GM12878 (cell line): ENCODE results near the gene CCDC88C. TPM values are rescaled to one million over a fixed set of nuclear protein-coding genes. Genes with fewer than 3 reads are reported as not detected.
A peak's percentile ranks its signal among the peaks of the same experiment; 100 is the strongest.

Experiments used
- ATAC-seq: fragments of 200-7000 bp; cut with Tn5 transposase; 3 replicates; pipeline ENCODE4 v1.9.1; 2020; ENCODE audit warnings: mild to moderate bottlenecking, moderate library complexity
- BruUV-seq: library from RNA; stranded (reverse); fragments of 400-500 nt; replicated peaks from 2 replicates; lab custom pipeline; 2021; lab: Mats Ljungman, UMichigan
- CTCF ChIA-PET: fragments of 300-600 bp; sonication (Branson Sonifier 250); formaldehyde crosslinking; extraction: SDS; loops from one replicate; lab custom pipeline; 2021; ENCODE audit warnings: inconsistent platforms; lab: Yijun Ruan, JAX
- POLR2A ChIA-PET: fragments of 350-600 bp; formaldehyde crosslinking; extraction: SDS; loops from one replicate; lab custom pipeline; 2021; ENCODE audit warnings: inconsistent platforms; lab: Charles Lee
- RAD21 ChIA-PET: fragments of 300-600 bp; sonication (Branson Sonifier 250); formaldehyde crosslinking; loops from one replicate; lab custom pipeline; 2023; ENCODE audit warnings: antibody characterized with exemption; ENCODE audit not compliant: unreplicated experiment; lab: Charles Lee
- SMC1A ChIA-PET: fragments of 300-600 bp; sonication (Branson Sonifier 250); formaldehyde crosslinking; loops from one replicate; lab custom pipeline; 2023; ENCODE audit not compliant: unreplicated experiment, uncharacterized antibody; lab: Charles Lee
- DNase-seq: peaks from one replicate; pipeline ENCODE4 v3.0.0-alpha.2; 2011; ENCODE audit warnings: low read depth, low spot score
- FAIRE-seq: peaks from 3 replicates; lab custom pipeline; 2011; peaks lifted over from hg19 to GRCh38; lab: Jason Lieb, UNC
- H2AFZ ChIP-seq: 2 replicates; pipeline ENCODE4 v1.6.0; 2011; ENCODE audit warnings: low read depth, low read length, control low read depth; ENCODE audit not compliant: control insufficient read depth
- H3K27ac ChIP-seq: 2 replicates; pipeline ENCODE4 v1.5.1; 2011; ENCODE audit warnings: control low read depth; ENCODE audit not compliant: control insufficient read depth, insufficient read depth
- H3K27me3 ChIP-seq, 2 experiments: replicated peaks in 1 of 2; 2 replicates each; pipeline versions ENCODE4 v1.6.0 to v1.6.1; 2011; ENCODE audit warnings: low read length in 1 of 2; ENCODE audit not compliant: control insufficient read depth in 2 of 2, insufficient read depth in 2 of 2
- H3K36me3 ChIP-seq, 2 experiments: 2 replicates each; pipeline ENCODE4 v1.5.1; 2011; ENCODE audit warnings: low read length in 1 of 2; ENCODE audit not compliant: control insufficient read depth in 2 of 2, insufficient read depth in 2 of 2
- H3K4me1 ChIP-seq: 2 replicates; pipeline ENCODE4 v1.6.1; 2011; ENCODE audit warnings: mild to moderate bottlenecking, low read length, moderate library complexity, mixed read lengths; ENCODE audit not compliant: control insufficient read depth, insufficient read depth
- H3K4me2 ChIP-seq: 2 replicates; pipeline ENCODE4 v1.6.0; 2011; ENCODE audit warnings: control low read depth; ENCODE audit not compliant: control insufficient read depth, insufficient read depth
- H3K4me3 ChIP-seq: fragments of 200-600 bp; sonication (generic); 2 replicates; pipeline ENCODE4 v1.5.1; 2016
- H3K79me2 ChIP-seq: 2 replicates; pipeline ENCODE4 v1.6.0; 2011; ENCODE audit warnings: low read length; ENCODE audit not compliant: control insufficient read depth, insufficient read depth
- H3K9ac ChIP-seq: 2 replicates; pipeline ENCODE4 v1.8.0; 2011; ENCODE audit warnings: low read length, control low read depth, mixed read lengths; ENCODE audit not compliant: control insufficient read depth, insufficient read depth
- H3K9me3 ChIP-seq: replicated peaks from 3 replicates; pipeline ENCODE4 v1.5.1; 2011; ENCODE audit warnings: mild to moderate bottlenecking, low read length; ENCODE audit not compliant: control insufficient read depth, insufficient read depth
- H4K20me1 ChIP-seq: 2 replicates; pipeline ENCODE4 v1.6.0; 2011; ENCODE audit not compliant: control insufficient read depth, insufficient read depth
- CHD4 ChIP-seq: fragments of 200-600 bp; sonication (generic); IDR thresholded peaks from 2 replicates; pipeline ENCODE4 v1.6.1; 2016; ENCODE audit warnings: mild to moderate bottlenecking
- CREM ChIP-seq: IDR thresholded peaks from 2 replicates; pipeline ENCODE4 v1.6.1; 2014; ENCODE audit warnings: antibody characterized with exemption, low read depth
- JUNB ChIP-seq: IDR thresholded peaks from 2 replicates; pipeline ENCODE4 v1.6.1; 2016; ENCODE audit warnings: antibody characterized with exemption, mild to moderate bottlenecking
- SPI1 ChIP-seq: IDR thresholded peaks from 2 replicates; pipeline ENCODE4 v1.6.1; 2011; ENCODE audit warnings: low read depth, mild to moderate bottlenecking, low read length, moderate library complexity, borderline replicate concordance; ENCODE audit not compliant: insufficient read depth
- TBL1XR1 ChIP-seq: IDR thresholded peaks from 2 replicates; pipeline ENCODE4 v1.6.1; 2012; ENCODE audit warnings: low read depth, low read length, improper control_type of control experiment
- WGBS: methylation state at CpG from one replicate; pipeline ENCODE4 v1.1.6; 2016; ENCODE audit warnings: low lambda C conversion rate; ENCODE audit not compliant: insufficient replicate concordance, insufficient coverage; ENCODE audit errors: missing lambda C conversion rate; 5-methylcytosine and 5-hydroxymethylcytosine counted together
- in situ Hi-C: fragments of 300-500 bp; cut with MboI; formaldehyde crosslinking; loops from 9 replicates; pipeline ENCODE4 v1.14.3; 2018; ENCODE audit warnings: mixed read lengths
- intact Hi-C: fragments of 100-400 bp; cut with micrococcal nuclease; formaldehyde crosslinking; loops from one replicate; pipeline ENCODE4 v1.14.2; 2022; ENCODE audit not compliant: unreplicated experiment
- polyA plus RNA-seq, 11 experiments: library from polyadenylated mRNA; depleted of rRNA in 4 of 11; unstranded in 6 of 11; stranded (reverse) in 5 of 11; fragments of >200 nt; fragmentation: Nextera tagmentation in 4 of 11; fragmentation: Illumina TruSeq in 1 of 11; extraction: Ambion mirVana in 4 of 11; extraction: Trizol in 1 of 11; gene quantifications; 1 replicate in 1 of 11; 2 replicates in 10 of 11; pipeline versions ENCODE4 v1.2.1 to v1.2.3, GENCODE V29; 2011 to 2016; ENCODE audit warnings: inconsistent platforms in 2 of 11, missing spikeins in 2 of 11, low read depth in 1 of 11
- total RNA-seq, 4 experiments: library from RNA; depleted of rRNA in 3 of 4; stranded (reverse); fragments of >200 nt in 3 of 4; fragmentation: Illumina TruSeq in 1 of 4; extraction: Trizol in 1 of 4; gene quantifications; 2 replicates each; pipeline versions ENCODE4 v1.2.1 to v1.2.3, GENCODE V29; 2013 to 2021
- TF ChIP-seq, protein P1 (sequence below): fragments of 150-350 bp; IDR thresholded peaks from 2 replicates; pipeline ENCODE4 v1.6.1; 2014; ENCODE audit warnings: mild to moderate bottlenecking, low read depth, low read length
- TF ChIP-seq, protein P2 (sequence below): IDR thresholded peaks from 2 replicates; pipeline ENCODE4 v1.6.1; 2011; ENCODE audit warnings: low read depth, mild to moderate bottlenecking, low read length, moderate library complexity, borderline replicate concordance; ENCODE audit errors: extremely low read depth
- TF ChIP-seq, protein P3 (sequence below): IDR thresholded peaks from 2 replicates; pipeline ENCODE4 v1.6.1; 2012; ENCODE audit warnings: mild to moderate bottlenecking, low read depth, low read length
- TF ChIP-seq, protein P4 (sequence below): fragments of 450-650 bp; IDR thresholded peaks from 2 replicates; pipeline ENCODE4 v1.6.1; 2017; ENCODE audit warnings: mild to moderate bottlenecking, low read depth, inconsistent platforms; ENCODE audit not compliant: poor library complexity, severe bottlenecking
- TF ChIP-seq, protein P5 (sequence below): fragments of 450-650 bp; IDR thresholded peaks from 2 replicates; pipeline ENCODE4 v1.6.1; 2014; ENCODE audit warnings: mild to moderate bottlenecking

Gene CCDC88C
- total and polyA plus RNA-seq, 10 of the 15 experiments (the other 5 are each of a cell fraction or from before 2014, with no cell fraction given): 4.0 to 79.6 (median 36.6) TPM

DNA sequence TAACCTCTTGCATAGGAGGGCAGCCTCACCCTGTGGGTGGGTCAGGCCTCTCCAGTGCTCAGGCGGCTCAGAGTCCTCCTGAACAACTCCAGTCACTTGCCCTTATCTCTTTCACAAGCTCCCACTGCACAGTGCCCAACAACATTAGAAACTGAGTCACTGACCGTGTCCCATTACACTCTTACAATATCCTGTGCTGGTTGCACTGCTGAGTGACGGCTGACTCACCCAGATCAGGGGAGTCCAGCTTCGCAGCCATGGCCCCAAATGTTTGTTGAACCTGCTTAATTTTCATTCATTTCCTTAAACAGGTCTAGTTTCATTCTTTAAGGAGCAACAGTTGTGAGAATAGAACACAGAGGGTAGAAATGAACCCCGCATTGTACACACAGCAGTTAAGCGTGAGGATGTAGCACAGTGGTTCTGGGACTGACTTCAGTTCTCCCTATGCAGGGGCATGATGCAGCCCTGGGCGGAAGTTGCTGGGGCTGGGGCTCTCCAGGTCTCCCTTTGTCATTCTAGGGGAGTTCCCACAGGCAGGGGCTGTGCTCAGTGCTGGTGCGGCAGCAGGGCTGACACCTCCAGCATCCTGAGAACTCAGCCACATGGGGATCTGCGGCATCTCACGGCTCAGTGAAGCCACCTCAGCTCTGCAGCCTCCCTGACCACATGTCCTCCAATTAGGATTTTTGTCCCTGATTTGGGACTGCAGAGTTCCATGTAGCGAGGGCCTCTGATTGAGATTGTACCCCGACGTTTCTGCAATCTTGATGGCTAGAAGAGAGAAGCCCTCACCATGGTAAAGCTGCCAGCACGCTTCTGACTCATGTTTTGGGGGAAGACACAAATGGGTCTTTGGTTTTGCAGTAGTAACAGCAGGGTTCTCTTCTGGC lies 189.3 kb downstream of the CCDC88C start (continued):
- TF ChIP-seq, protein P1, sequence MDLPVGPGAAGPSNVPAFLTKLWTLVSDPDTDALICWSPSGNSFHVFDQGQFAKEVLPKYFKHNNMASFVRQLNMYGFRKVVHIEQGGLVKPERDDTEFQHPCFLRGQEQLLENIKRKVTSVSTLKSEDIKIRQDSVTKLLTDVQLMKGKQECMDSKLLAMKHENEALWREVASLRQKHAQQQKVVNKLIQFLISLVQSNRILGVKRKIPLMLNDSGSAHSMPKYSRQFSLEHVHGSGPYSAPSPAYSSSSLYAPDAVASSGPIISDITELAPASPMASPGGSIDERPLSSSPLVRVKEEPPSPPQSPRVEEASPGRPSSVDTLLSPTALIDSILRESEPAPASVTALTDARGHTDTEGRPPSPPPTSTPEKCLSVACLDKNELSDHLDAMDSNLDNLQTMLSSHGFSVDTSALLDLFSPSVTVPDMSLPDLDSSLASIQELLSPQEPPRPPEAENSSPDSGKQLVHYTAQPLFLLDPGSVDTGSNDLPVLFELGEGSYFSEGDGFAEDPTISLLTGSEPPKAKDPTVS: no peak
- TF ChIP-seq CHD4: no peak
- TF ChIP-seq, protein P2, sequence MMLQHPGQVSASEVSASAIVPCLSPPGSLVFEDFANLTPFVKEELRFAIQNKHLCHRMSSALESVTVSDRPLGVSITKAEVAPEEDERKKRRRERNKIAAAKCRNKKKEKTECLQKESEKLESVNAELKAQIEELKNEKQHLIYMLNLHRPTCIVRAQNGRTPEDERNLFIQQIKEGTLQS: no peak
- TF ChIP-seq, all 136 proteins: peak for 50

DNA sequence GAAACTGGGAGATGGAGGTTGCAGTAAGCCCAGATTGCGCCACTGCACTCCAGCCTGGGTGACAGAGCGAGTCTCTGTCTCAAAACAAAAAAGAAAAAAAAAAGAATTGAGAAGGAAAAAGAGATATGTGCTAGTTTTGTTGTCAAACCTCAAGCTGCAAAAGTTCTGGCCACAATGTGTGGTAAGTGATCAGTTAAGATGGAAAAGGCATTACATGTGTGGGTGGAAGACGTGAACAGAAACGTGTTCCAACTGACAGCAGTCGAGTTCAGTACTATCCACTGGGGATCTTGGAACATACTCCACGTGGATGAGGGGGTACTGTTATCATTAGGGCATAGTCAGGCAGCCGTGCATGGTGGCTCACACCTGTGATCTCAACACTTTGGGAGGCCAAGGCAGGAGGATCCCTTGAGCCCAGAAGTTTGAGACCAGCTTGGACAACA lies 190.4 kb downstream of the CCDC88C start:
- peak overlapping the region; percentile 73; the same call in 1 of the 2 replicates for H3K4me2 ChIP-seq
- H3K79me2 ChIP-seq: no peaks in the 10 kb centered on the region; the same call in 1 of the 2 replicates
- H3K4me1 ChIP-seq: peaks cover 53% of the 10 kb centered on the region
- CTCF ChIA-PET: interaction anchor here (0.6 to 4.7 kb wide), 10 partner anchors 15 to 217 kb away, joined by 3 to 59 read pairs (median 4); partner anchors contain the start of genes DGLUCY and GPR68
- H3K27me3 ChIP-seq: no peaks in the 10 kb centered on the region
- peaks cover 10% of the 10 kb centered on the region for H3K9me3 ChIP-seq
- H3K9ac ChIP-seq: peak overlapping the region; percentile 61
- in situ Hi-C loops: no loop called here
- BruUV-seq: no TSS peak
- no peaks in the 10 kb centered on the region for H4K20me1 ChIP-seq
- FAIRE-seq: no peak
- RAD21 ChIA-PET: interaction anchor here (1.4 to 5.5 kb wide), 9 partner anchors 8 to 95 kb away, joined by 3 to 90 read pairs (median 4); partner anchors contain the start of gene GPR68
- no peak for ATAC-seq
- H2AFZ ChIP-seq: no peak overlapping the region
- peak overlapping the region; percentile 4; the same call in 1 of the 2 replicates for H3K4me3 ChIP-seq
- 51% methylated on average over 7 of the region's 7 CpGs for WGBS
- SMC1A ChIA-PET: interaction anchor here (0.8 to 5.7 kb wide), 7 partner anchors 11 to 51 kb away, joined by 3 to 142 read pairs (median 5); partner anchors contain the start of gene GPR68
- H3K36me3 ChIP-seq: peaks cover 0 to 6% of the 10 kb centered on the region in 2 experiments; a peak in 2 of 4 replicates
- POLR2A ChIA-PET: interaction anchor here (0.7 to 4.6 kb wide), 4 partner anchors 12 to 168 kb away, joined by 3 to 108 read pairs (median 22); partner anchors contain the start of gene GPR68
- no peak for DNase-seq
- H3K27ac ChIP-seq: peak overlapping the region; percentile 92
- intact Hi-C loops: no loop called here
- TF ChIP-seq JUNB: no peak
- no peak for TF ChIP-seq CREM
- TF ChIP-seq SPI1: no peak
- no peak for TF ChIP-seq TBL1XR1
- TF ChIP-seq, protein P3, sequence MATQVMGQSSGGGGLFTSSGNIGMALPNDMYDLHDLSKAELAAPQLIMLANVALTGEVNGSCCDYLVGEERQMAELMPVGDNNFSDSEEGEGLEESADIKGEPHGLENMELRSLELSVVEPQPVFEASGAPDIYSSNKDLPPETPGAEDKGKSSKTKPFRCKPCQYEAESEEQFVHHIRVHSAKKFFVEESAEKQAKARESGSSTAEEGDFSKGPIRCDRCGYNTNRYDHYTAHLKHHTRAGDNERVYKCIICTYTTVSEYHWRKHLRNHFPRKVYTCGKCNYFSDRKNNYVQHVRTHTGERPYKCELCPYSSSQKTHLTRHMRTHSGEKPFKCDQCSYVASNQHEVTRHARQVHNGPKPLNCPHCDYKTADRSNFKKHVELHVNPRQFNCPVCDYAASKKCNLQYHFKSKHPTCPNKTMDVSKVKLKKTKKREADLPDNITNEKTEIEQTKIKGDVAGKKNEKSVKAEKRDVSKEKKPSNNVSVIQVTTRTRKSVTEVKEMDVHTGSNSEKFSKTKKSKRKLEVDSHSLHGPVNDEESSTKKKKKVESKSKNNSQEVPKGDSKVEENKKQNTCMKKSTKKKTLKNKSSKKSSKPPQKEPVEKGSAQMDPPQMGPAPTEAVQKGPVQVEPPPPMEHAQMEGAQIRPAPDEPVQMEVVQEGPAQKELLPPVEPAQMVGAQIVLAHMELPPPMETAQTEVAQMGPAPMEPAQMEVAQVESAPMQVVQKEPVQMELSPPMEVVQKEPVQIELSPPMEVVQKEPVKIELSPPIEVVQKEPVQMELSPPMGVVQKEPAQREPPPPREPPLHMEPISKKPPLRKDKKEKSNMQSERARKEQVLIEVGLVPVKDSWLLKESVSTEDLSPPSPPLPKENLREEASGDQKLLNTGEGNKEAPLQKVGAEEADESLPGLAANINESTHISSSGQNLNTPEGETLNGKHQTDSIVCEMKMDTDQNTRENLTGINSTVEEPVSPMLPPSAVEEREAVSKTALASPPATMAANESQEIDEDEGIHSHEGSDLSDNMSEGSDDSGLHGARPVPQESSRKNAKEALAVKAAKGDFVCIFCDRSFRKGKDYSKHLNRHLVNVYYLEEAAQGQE: no peak
- TF ChIP-seq, protein P4, sequence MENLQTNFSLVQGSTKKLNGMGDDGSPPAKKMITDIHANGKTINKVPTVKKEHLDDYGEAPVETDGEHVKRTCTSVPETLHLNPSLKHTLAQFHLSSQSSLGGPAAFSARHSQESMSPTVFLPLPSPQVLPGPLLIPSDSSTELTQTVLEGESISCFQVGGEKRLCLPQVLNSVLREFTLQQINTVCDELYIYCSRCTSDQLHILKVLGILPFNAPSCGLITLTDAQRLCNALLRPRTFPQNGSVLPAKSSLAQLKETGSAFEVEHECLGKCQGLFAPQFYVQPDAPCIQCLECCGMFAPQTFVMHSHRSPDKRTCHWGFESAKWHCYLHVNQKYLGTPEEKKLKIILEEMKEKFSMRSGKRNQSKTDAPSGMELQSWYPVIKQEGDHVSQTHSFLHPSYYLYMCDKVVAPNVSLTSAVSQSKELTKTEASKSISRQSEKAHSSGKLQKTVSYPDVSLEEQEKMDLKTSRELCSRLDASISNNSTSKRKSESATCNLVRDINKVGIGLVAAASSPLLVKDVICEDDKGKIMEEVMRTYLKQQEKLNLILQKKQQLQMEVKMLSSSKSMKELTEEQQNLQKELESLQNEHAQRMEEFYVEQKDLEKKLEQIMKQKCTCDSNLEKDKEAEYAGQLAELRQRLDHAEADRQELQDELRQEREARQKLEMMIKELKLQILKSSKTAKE: no peak
- TF ChIP-seq, protein P5, sequence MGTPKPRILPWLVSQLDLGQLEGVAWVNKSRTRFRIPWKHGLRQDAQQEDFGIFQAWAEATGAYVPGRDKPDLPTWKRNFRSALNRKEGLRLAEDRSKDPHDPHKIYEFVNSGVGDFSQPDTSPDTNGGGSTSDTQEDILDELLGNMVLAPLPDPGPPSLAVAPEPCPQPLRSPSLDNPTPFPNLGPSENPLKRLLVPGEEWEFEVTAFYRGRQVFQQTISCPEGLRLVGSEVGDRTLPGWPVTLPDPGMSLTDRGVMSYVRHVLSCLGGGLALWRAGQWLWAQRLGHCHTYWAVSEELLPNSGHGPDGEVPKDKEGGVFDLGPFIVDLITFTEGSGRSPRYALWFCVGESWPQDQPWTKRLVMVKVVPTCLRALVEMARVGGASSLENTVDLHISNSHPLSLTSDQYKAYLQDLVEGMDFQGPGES: no peak
